HG02623 (cell line): ENCODE results near the gene VWA8.
"Not testable (repeated sequence)": the region's sequence is repeated elsewhere in the genome, so short reads cannot be mapped to it uniquely, and the experiment has no call there.

ENCODE experiments used
- ATAC-seq: cut with Tn5 transposase; IDR thresholded peaks from one replicate; pipeline ENCODE4 v1.9.1; 2021; ENCODE audit warnings: moderate library complexity; ENCODE audit not compliant: unreplicated experiment

Gene VWA8

DNA sequence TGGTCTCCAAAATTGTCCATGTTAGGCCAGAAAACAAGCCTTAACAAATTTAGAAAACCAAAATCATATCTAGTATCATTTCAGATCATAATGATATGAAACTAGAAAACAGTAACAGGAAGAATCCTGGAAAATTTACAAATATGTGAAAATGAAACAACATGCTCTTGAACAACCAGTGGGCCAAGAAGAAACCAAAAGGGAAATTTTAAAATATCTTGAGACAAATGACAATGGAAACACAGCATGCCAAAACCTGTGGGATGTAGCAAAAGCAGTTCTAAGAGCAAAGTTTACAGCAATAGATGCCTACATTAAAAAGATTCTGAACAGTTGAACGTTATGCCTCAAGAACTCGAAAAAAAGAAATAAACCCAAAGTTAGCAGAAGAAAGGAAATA is 32.6 kb downstream of the VWA8 start:
- ATAC-seq: no peak

DNA sequence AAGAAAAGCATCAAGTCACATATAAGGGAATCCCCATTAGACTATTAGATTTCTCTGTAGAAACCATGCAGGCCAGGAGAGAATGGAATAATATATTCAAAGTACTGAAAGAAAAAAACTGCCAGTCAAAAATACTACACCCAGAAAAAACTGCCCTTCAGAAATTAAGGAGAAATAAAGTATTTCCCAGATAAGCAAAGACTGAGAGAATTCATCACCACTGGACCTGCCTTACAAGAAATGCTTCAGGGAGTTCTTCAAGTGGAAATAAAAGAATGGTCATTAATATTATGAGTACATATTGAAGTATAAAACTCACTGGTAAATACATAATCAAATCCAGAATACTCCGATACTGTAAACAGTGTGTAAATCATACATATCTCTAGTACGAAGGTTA is 35.9 kb downstream of the VWA8 start:
- no peak for ATAC-seq

- ATAC-seq: not testable (repeated sequence)
Measured at GRCh38 chr13:41922894-41923293, 38.0 kb downstream of the VWA8 start.

DNA sequence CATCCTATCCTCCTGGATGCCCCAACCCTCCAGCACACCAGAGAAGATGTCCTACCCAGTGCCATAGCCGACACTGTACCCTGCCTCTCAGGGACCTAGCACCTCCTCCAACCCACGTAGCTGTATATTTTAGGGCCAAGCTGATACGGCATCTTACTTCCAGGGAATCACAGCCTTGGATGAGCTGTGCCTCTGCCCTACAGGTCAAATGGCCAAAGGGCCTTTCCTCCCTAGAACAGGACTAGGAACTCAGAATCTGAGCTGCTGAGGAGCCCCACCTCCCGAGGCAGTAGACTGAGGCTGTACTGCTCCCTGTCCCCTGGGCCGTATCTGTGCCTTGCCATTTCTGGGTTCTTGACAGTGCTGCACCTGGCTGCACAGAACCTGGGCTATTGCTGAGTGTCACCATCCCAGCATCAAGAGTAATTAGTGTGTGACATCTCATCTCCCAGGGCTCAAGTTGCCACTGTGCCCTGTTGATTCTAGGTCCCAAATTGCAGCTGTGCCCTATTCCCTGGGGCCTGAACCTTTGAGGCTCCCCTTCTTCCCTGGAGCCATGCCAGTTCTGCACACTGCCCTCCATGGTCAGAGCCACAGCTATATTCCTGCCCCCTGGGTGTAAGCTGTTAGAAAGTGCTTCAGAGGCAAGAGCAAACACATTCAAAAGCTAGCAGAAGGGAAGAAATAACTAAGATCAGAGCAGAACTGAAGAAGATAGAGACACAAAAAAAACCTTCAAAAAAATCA is 41.0 kb downstream of the VWA8 start:
- no peak for ATAC-seq

- ATAC-seq: no peak
Measured at GRCh38 chr13:41919031-41919740, 41.7 kb downstream of the VWA8 start.

- no peak for ATAC-seq
Measured at GRCh38 chr13:41917641-41918040, 43.3 kb downstream of the VWA8 start.

- ATAC-seq: peak; percentile 98
Measured at GRCh38 chr13:41916173-41916954, 44.5 kb downstream of the VWA8 start.

DNA sequence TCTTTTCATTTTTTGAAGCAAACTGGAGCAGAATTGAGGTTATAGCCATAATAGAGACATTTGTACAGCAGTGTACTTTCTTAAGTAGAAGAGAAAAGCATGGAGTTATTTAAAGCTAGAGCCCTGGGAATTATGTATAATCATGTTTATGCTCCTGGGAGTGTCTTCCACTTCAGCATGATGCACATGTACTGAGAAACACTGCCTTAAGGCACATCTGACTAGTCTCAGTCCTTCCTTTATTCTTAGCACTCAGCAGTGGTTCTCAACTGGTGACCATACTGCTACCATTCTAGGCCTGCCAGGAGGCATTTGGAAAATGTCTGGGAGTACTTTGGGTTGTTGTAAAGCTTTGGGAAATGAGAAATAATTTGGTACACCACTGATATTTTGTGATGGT is 45.8 kb downstream of the VWA8 start:
- no peak for ATAC-seq

DNA sequence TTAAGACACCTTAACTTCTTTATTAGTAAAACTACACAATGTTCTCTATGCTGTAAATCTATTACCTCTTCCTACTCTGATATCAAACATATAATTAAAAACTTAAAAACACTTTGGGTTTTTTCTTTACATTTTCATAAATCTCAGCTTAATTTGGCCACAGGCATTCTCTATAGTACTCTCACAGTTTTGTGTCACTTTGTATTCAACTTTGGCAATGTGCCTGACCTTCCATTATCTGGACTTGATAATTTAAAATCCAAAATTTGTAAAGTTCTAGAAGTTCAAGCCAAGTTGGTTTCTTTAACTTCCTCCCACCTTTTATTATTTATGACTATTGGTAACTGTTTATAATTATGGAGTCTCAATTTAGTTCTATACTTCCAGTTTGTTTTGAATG is 46.4 kb downstream of the VWA8 start:
- no peak for ATAC-seq

GRCh38 chr13:41909506-41909905 is 51.4 kb downstream of the VWA8 start:
- ATAC-seq: no peak

DNA sequence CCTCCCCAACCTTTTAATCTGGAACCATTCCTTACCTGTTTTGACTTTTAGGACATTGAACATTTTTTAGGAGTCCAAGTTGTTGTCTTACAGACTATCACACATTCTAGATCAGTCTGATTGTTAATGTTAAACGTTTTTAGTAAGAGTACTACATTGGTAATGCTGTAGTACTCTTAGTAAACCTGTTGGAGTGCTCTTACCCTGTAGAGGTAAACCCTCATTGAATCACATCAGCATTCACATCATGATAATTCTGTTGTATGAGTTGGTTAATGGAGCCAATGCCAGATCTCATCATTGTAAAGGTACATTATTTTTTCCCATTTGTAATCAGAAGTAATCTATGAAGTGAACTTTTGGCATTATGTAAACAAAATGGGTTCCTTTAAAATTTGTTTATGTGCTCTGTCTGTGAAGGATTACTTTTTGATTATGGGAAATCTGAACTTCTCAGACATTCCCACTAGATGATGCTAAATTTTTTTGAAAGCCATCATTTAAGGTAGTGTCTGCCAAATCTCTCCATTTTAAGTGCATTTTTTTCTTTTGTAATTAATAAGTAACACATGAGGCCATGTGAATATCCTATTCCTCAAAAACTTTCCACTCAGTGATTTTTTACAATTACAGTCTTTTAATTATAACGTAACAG is 55.2 kb downstream of the VWA8 start:
- ATAC-seq: peak; percentile 87

DNA sequence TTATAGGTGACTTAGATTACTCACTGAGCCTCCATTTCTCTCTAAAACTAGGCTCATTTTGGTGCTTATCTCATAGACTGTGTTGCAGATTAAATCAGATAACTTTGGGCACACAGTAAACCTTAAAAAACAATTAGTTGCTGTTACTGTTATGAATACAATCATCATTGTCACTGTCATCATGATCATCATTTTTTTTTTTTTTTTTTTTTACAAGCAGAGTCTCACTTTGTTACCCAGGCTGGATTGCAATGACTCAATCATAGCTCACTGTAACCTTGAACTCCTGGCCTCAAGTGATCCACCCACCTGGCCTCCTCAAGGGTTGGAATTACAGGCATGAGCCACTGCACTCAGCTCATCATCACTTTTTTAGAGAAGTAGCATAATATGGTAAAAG is 60.0 kb downstream of the VWA8 start:
- ATAC-seq: no peak

DNA sequence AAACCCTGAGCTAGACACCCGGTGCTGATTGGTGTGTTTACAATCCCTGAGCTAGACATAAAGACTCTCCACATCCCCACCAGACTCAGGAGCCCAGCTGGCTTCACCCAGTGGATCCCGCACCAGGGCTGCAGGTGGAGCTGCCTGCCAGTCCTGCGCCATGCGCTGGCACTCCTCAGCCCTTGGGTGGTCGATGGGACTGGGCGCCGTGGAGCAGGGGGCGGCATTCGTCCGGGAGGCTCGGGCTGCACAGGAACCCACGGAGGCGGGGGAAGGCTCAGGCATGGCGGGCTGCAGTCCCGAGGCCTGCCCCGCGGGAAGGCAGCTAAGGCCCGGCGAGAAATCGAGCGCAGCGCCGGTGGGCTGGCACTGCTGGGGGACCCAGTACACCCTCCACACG is 62.5 kb downstream of the VWA8 start:
- ATAC-seq: not testable (repeated sequence)

DNA sequence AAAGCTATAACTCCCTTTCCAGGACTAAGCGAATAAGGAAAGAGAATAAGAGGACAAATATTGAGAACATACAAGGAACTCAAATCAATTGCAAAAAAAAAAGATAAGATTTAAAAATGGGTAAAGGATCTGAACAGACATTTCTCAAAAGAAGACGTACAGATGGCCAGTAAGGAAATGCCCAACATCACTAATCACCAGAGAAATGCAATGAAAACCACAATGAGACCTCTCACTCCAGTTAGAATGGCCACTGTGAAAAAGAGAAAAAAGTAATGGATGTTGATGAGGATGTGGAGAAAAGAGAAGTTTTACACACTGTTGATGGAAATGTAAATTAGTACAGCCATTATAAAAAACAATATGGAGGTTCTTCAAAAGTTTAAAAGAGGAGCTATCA is 63.8 kb downstream of the VWA8 start:
- no peak for ATAC-seq

DNA sequence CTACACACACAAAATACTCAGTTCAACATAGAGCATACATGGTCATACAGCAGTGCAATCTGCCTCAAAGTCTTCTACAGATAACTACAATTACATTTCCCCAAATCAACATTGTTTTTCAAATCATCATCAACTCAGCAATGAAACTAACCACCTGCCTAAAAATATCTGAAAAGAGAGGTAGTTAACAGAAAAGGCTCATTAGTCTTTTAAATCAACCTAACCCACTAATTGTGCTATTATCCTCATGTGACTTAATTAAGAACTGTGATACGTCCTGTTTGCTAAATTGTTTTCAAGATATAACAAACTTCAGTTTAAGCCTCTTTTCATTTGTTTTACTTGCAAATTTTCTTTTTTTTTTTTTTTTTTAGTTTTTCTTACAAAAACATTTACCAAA is 65.4 kb downstream of the VWA8 start:
- ATAC-seq: no peak

- ATAC-seq: no peak
Measured at GRCh38 chr13:41891119-41891518, 69.8 kb downstream of the VWA8 start.

GRCh38 chr13:41883147-41883546 is 77.8 kb downstream of the VWA8 start:
- ATAC-seq: no peak

DNA sequence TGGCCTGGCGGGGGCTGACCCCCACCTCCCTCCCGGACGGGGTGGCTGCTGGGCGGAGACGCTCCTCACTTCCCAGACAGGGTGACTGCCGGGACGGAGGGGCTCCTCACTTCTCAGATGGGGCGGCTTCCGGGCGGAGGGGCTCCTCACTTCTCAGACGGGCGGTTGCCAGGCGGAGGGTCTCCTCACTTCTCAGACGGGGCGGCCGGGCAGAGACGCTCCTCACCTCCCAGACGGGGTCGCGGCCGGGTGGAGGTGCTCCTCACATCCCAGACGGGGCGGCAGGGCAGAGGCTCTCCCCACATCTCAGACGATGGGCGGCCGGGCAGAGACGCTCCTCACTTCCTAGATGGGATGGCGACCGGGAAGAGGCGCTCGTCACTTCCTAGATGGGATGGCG is 79.0 kb downstream of the VWA8 start:
- ATAC-seq: not testable (repeated sequence)

GRCh38 chr13:41880966-41881365 is 79.9 kb downstream of the VWA8 start:
- no peak for ATAC-seq

GRCh38 chr13:41864658-41865057 is 96.3 kb downstream of the VWA8 start:
- no peak for ATAC-seq

DNA sequence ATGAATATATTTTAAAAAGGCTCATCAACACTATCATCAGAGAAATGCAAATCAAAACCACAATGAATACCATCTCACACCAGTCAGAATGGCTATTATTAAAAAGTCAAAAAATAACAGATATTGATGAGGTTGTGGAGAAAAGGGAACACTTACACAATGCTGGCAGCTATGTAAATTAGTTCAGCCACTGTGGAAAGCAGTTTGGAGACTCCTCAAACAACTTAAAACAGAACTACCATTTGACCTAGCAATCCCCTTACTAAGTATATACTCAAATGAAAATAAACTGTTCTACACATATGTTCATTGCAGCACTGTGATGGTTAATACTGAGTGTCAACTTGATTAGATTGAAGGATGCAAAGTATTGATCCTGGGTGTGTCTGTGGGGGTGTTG is 98.2 kb downstream of the VWA8 start:
- ATAC-seq: not testable (repeated sequence)
